GM10266 (cell line): ENCODE data around the gene ATAD5.

Experiments used
- DNase-seq: peaks from one replicate; pipeline ENCODE4 v3.0.0; 2012; ENCODE audit errors: extremely low spot score
- CTCF ChIP-seq: IDR thresholded peaks from 2 replicates; pipeline ENCODE4 v1.5.1; 2012; ENCODE audit warnings: mild to moderate bottlenecking, low read depth; ENCODE audit not compliant: control insufficient read depth, insufficient read depth; ENCODE audit errors: missing control alignments

ATAD5 gene

DNA sequence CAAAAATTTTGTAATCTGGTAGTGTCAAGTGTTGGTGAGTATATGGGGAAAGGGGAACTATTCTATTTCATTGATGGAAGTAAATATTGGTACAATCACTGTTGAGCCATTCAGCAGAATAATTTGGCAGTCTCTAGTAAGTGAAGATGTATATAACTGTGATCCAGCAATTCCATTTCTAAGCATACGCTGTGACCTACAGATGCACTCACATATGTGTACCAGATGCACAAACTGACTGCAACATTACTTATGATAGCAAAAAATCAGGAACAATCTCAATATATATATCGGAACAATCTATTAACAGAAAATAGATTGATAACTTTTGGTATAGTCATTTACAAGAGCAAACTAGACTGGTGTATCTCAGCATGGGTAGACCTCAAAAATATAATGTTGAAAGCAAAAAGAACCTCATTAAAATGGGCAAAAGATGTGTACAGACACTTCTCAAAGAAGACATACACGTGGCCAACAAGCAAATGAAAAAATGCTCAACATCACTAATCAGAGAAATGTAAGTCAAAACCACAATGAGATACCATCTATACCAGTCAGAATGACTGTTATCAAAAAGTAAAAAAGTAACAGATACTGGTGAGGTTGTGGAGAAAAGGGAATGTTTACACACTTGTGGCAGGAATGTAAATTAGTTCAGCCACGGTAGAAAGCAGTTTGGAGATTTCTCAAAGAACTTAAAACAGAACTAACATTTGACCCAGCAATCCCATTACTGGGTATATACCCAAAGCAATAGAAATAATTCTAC, 110.7 kb downstream of the ATAD5 start:
- TF ChIP-seq CTCF = no peak
- DNase-seq = no peak
